Stimulated activated CD8-positive, alpha-beta memory T cell treated with anti-CD3 and anti-CD28 coated beads, Interleukin-12 subunit alpha, Interleukin-12 subunit beta, amount 100 ng/mL, for 4 hours (primary cell): Measurements from ENCODE around the gene KLHL10.

ENCODE experiments used
- DNase-seq: peaks from one replicate; pipeline ENCODE4 v3.0.0-alpha.2; 2020; ENCODE audit warnings: low read depth

The KLHL10 gene

DNA sequence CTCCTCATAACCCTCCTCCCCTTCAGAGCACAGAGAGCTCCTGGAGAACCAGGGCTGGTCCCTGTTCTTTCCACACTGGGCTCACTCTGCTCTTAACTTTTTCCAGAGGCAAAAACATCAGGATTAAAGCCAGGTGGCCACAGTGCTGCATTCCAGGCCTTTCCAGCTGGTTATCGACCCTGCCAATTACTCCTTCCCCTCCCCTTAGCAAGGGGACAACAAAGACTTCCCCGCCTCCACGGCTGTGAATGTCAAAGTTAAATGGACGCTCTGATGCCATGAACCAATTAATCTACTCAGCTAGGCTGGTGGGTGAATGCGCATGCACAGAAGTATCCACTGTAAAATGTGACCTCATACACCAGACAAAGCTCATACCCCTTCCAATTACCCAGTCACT, 58.0 kb downstream of the KLHL10 start:
- DNase-seq: no peak

DNA sequence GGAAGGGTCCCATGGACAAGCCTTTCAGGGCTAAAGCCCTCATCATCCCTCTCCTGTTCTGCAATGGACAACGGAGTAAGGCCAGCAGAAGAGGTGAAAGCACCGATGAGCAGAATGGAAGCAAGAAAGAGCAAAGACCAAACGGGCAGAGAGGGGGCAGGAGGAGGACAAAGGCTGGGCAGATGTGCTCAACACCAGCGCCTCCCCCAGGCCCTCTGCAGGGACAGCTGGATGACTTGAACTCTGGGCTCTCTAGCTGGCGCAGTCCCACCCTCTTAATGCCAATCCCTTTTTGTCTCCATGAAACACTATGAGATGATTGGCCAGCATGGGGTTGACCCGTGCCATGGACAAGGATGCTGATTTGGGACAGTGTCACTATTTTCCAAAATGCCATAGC, 59.1 kb downstream of the KLHL10 start:
- DNase-seq: no peak
